Kidney capillary endothelial cell (primary cell): Measurements from ENCODE around the gene TMUB1.

Experiments
- DNase-seq: peaks from one replicate; pipeline ENCODE4 v3.0.0-alpha.2; 2018; ENCODE audit warnings: low spot score

TMUB1 gene

GRCh38 chr7:151068069-151068773 is 15.1 kb downstream of the TMUB1 start:
- no peak for DNase-seq

- no peak for DNase-seq
Observed at GRCh38 chr7:151066273-151066974, 16.9 kb downstream of the TMUB1 start.

GRCh38 chr7:151065516-151065915 is 17.8 kb downstream of the TMUB1 start:
- no peak for DNase-seq

GRCh38 chr7:151064993-151065392 is 18.3 kb downstream of the TMUB1 start:
- no peak for DNase-seq

GRCh38 chr7:151064454-151064853 is 18.8 kb downstream of the TMUB1 start:
- no peak for DNase-seq

GRCh38 chr7:151063212-151063561 is 20.1 kb downstream of the TMUB1 start:
- DNase-seq, result no peak

- no peak for DNase-seq
Observed at GRCh38 chr7:151062399-151063211, 20.7 kb downstream of the TMUB1 start.

GRCh38 chr7:151062111-151062398 is 21.2 kb downstream of the TMUB1 start:
- no peak for DNase-seq

GRCh38 chr7:151061213-151062110 is 21.8 kb downstream of the TMUB1 start:
- DNase-seq, result no peak

GRCh38 chr7:151060416-151061212 is 22.7 kb downstream of the TMUB1 start:
- DNase-seq, result no peak

GRCh38 chr7:151060113-151060415 is 23.2 kb downstream of the TMUB1 start:
- DNase-seq, result no peak

GRCh38 chr7:151059367-151060112 is 23.8 kb downstream of the TMUB1 start, which contains the start of gene SLC4A2:
Gene SLC4A2 (plus strand): TSS chr7:151059589. CDS start chr7:151061988, 2,399 bp downstream.
- peak; percentile 66 for DNase-seq

GRCh38 chr7:151058781-151059366 is 24.4 kb downstream of the TMUB1 start:
- no peak for DNase-seq

- DNase-seq, result peak; percentile 98
Observed at GRCh38 chr7:151057989-151058780, 25.1 kb downstream of the TMUB1 start.

- no peak for DNase-seq
Observed at GRCh38 chr7:151057506-151057988, 25.7 kb downstream of the TMUB1 start, which contains the start of gene CDK5. Gene CDK5 (minus strand): TSS chr7:151057897. CDS start chr7:151057848, 49 bp downstream.

- DNase-seq, result no peak
Observed at GRCh38 chr7:151056666-151057505, 26.4 kb downstream of the TMUB1 start.

- DNase-seq, result no peak
Observed at GRCh38 chr7:151056283-151056665, 27.0 kb downstream of the TMUB1 start.

GRCh38 chr7:151053751-151054150 is 29.5 kb downstream of the TMUB1 start:
- DNase-seq, result no peak
